Measurements from ENCODE around the gene ABHD2.
A peak's percentile ranks its signal among the peaks of the same experiment; 100 is the strongest.

The ABHD2 gene

DNA sequence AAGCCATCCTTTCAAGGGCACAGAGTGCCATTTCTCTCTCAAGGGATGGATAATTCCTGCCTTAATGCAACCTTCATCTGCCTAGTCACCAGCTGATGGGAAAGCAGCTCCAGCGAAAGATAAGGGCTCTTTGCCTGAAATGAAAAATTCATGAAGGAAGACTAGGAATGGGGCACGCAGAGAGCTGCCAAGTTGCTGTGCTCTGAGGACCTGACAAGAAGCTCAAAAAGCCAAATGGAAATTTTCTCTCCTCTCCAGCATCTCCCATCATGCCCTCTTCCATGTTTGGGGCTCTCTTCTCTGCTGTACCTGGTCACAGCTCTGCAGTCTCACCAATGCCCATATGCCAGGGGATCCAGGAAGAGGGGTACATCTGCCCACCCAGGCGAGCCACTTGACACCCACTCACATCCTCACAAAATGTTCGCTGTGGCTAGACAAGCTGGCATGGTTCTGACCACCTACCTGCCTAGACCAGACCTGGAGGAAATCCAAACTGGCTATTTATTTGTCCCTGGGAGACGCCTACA, 29.3 kb upstream of the ABHD2 start:
- TF ChIP-seq, protein P1, sequence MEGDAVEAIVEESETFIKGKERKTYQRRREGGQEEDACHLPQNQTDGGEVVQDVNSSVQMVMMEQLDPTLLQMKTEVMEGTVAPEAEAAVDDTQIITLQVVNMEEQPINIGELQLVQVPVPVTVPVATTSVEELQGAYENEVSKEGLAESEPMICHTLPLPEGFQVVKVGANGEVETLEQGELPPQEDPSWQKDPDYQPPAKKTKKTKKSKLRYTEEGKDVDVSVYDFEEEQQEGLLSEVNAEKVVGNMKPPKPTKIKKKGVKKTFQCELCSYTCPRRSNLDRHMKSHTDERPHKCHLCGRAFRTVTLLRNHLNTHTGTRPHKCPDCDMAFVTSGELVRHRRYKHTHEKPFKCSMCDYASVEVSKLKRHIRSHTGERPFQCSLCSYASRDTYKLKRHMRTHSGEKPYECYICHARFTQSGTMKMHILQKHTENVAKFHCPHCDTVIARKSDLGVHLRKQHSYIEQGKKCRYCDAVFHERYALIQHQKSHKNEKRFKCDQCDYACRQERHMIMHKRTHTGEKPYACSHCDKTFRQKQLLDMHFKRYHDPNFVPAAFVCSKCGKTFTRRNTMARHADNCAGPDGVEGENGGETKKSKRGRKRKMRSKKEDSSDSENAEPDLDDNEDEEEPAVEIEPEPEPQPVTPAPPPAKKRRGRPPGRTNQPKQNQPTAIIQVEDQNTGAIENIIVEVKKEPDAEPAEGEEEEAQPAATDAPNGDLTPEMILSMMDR (IDR thresholded peaks at IDR 0.05) = no peak
- Histone ChIP-seq H3K27me3 (no peaks in the 10 kb centered on the region), H3K4me1 (peaks cover 0 to 52% (median 19%) of the 10 kb centered on the region in 4 donors), H3K27ac (peak overlapping the region; percentile 60 to 84), H3K4me3 (no peak overlapping the region), H3K9me3 (no peaks in the 10 kb centered on the region), H3K36me3 (peaks cover 0 to 8% (median 7%) of the 10 kb centered on the region in 3 donors)
- intact Hi-C loops (cut with DNase I; ENCODE audit: low total_unique reads) = loop anchor here (5.0 kb wide), 1 partner anchor 118 kb away; no protein-coding TSS in a partner anchor
- no peak for DNase-seq

GRCh38 chr15:89066280-89066679, 22.0 kb upstream of the ABHD2 start:
- no peak overlapping the region for H3K27ac ChIP-seq
- no peak overlapping the region for H3K4me3 ChIP-seq
- TF ChIP-seq, protein P1 (IDR thresholded peaks at IDR 0.05) = no peak
- H3K27me3 ChIP-seq = no peaks in the 10 kb centered on the region
- H3K4me1 ChIP-seq = peaks cover 0 to 10% (median 2%) of the 10 kb centered on the region in 4 donors
- DNase-seq = no peak
- H3K9me3 ChIP-seq = peaks cover 0 to 10% (median 5%) of the 10 kb centered on the region in 3 donors
- intact Hi-C loops (cut with DNase I; ENCODE audit: low total_unique reads) = no loop called here
- H3K36me3 ChIP-seq = peaks cover 0 to 19% (median 4%) of the 10 kb centered on the region in 3 donors

GRCh38 chr15:89067751-89068150, 20.5 kb upstream of the ABHD2 start:
- H3K4me3 ChIP-seq = no peak overlapping the region
- H3K9me3 ChIP-seq = peaks cover 0 to 10% (median 5%) of the 10 kb centered on the region in 3 donors
- no peak overlapping the region for H3K27ac ChIP-seq
- no peak for DNase-seq
- peaks cover 0 to 25% (median 4%) of the 10 kb centered on the region in 3 donors for H3K36me3 ChIP-seq
- peaks cover 0 to 13% (median 2%) of the 10 kb centered on the region in 4 donors for H3K4me1 ChIP-seq
- intact Hi-C loops (cut with DNase I; ENCODE audit: low total_unique reads) = no loop called here
- TF ChIP-seq, protein P1 (IDR thresholded peaks at IDR 0.05) = no peak
- H3K27me3 ChIP-seq = no peaks in the 10 kb centered on the region

DNA sequence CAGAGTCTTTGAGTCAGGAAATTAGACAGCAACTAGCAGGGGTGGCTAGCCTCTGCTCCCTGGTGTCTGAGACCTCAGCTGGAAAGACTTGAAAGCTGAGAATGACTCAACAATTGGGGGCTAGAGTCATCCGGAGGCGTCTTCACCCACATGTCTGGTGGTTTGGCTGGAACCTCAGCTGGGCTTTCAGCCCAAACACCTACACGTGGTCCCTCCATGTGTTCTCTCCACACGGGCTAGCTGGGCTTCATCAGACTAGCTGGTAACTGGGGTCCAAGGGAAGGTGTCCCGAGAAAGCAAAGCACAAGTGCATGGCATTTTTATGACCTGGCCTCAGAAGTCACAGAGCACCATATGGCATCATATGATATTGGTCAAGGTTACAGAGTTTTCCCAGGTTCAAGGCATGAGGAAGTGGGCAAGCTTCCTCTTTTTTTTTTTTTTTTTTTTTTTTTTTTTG, 19.9 kb upstream of the ABHD2 start:
- TF ChIP-seq, protein P1 (IDR thresholded peaks at IDR 0.05) = no peak
- Histone ChIP-seq H3K36me3 (peaks cover 0 to 25% (median 4%) of the 10 kb centered on the region in 3 donors), H3K27ac (no peak overlapping the region), H3K4me3 (no peak overlapping the region), H3K9me3 (peaks cover 0 to 10% (median 5%) of the 10 kb centered on the region in 3 donors), H3K4me1 (peaks cover 0 to 19% (median 2%) of the 10 kb centered on the region in 4 donors), H3K27me3 (no peaks in the 10 kb centered on the region)
- intact Hi-C loops (cut with DNase I; ENCODE audit: low total_unique reads) = no loop called here
- no peak for DNase-seq

DNA sequence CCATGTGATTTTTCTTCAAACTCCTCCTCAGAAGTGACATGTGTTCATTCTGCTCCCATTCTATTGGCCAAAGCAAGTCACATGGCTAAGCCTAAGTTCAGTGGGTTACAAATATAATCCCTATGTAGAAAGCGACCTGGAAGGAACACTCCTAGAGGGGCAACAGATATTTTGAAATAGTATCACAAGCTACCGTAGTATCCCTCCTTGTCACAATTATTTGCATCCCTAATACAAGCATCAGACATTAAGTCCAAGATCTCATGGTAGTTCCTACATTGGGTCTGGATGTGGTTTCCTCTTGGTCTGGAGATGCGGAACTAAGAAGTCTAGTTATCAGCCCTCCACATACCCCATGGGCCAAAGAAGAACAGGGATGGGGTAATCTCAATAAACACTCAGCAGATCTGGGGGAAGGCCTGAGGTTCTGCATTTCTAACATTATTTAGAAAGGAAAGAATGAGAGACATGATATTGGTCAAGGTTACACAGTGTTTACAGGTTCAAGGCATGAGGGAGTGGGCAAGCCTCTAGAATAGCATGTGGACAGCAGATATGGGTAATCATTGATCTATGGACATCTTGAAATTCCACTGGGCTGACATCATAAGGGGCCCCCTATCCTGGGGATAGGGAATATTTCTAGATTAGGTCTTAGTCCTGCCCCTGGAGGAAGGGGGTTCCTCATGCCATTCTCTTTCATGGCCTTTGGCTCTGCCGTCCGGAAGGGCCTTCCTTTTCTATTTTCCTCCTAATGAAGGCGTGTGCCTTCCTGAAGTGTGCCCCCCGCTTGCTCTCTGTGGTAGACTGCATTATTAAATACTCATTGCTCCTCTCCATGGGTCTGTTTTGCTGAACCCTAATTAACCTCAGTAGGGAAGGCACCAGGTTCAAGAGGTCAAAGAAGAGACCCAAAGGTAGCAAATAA, 17.8 kb upstream of the ABHD2 start:
- no peak for DNase-seq
- Histone ChIP-seq H3K36me3 (peaks cover 4 to 31% (median 4%) of the 10 kb centered on the region in 3 donors), H3K4me1 (peaks cover 0 to 19% (median 2%) of the 10 kb centered on the region in 4 donors), H3K4me3 (no peak overlapping the region), H3K9me3 (peaks cover 0 to 10% (median 5%) of the 10 kb centered on the region in 3 donors), H3K27ac (no peak overlapping the region), H3K27me3 (no peaks in the 10 kb centered on the region)
- intact Hi-C loops (cut with DNase I; ENCODE audit: low total_unique reads) = no loop called here
- TF ChIP-seq, protein P1 (IDR thresholded peaks at IDR 0.05) = no peak

Measured in tibial artery (tissue), 4 donors.